ENCODE measurements around the gene GBX1.

GBX1 gene

GRCh38 chr7:151144387-151144786 lies 23.1 kb downstream of the GBX1 start:
- DNase-seq = peak in 3 of 42 donors; percentile 15 to 38 (median 28)
- intact Hi-C loops (cut with DNase I) = no loop called here

GRCh38 chr7:151143261-151144015 lies 24.1 kb downstream of the GBX1 start:
- DNase-seq = peak in 11 of 42 donors; percentile 9 to 69 (median 44)
- intact Hi-C loops (cut with DNase I) = no loop called here

GRCh38 chr7:151142686-151143040 lies 24.8 kb downstream of the GBX1 start:
- intact Hi-C loops (cut with DNase I) = no loop called here
- DNase-seq = peak; percentile 58 to 93 (median 83)

- peak in 10 of 42 donors; percentile 8 to 50 (median 24) for DNase-seq
- intact Hi-C loops (cut with DNase I) = no loop called here
Observed at GRCh38 chr7:151141855-151142685, 25.4 kb downstream of the GBX1 start.

GRCh38 chr7:151141311-151141854 lies 26.1 kb downstream of the GBX1 start:
- peak in 26 of 42 donors; percentile 35 to 81 (median 55) for DNase-seq
- intact Hi-C loops (cut with DNase I) = no loop called here

GRCh38 chr7:151140826-151141225 lies 26.7 kb downstream of the GBX1 start:
- peak in 12 of 42 donors; percentile 4 to 34 (median 14) for DNase-seq
- intact Hi-C loops (cut with DNase I) = no loop called here

GRCh38 chr7:151139791-151140190 lies 27.7 kb downstream of the GBX1 start:
- intact Hi-C loops (cut with DNase I) = no loop called here
- DNase-seq = peak in 9 of 42 donors; percentile 1 to 32 (median 11)

GRCh38 chr7:151139071-151139790 lies 28.3 kb downstream of the GBX1 start:
- intact Hi-C loops (cut with DNase I) = no loop called here
- DNase-seq = peak in 16 of 42 donors; percentile 5 to 42 (median 18)

- peak in 17 of 42 donors; percentile 1 to 38 (median 15) for DNase-seq
- intact Hi-C loops (cut with DNase I) = no loop called here
Observed at GRCh38 chr7:151138153-151138851, 29.2 kb downstream of the GBX1 start.

- DNase-seq = peak in 12 of 42 donors; percentile 1 to 32 (median 6)
- intact Hi-C loops (cut with DNase I) = no loop called here
Observed at GRCh38 chr7:151137791-151138152, 29.7 kb downstream of the GBX1 start.

- DNase-seq = peak in 14 of 42 donors; percentile 1 to 33 (median 8)
- intact Hi-C loops (cut with DNase I) = no loop called here
Observed at GRCh38 chr7:151137076-151137675, 30.3 kb downstream of the GBX1 start.

- intact Hi-C loops (cut with DNase I) = no loop called here
- peak in 9 of 42 donors; percentile 1 to 17 (median 11) for DNase-seq
Observed at GRCh38 chr7:151135866-151136843, 31.3 kb downstream of the GBX1 start.

- intact Hi-C loops (cut with DNase I) = no loop called here
- DNase-seq = peak in 2 of 42 donors; percentile 9 to 17
Observed at GRCh38 chr7:151135525-151135845, 32.0 kb downstream of the GBX1 start.

GRCh38 chr7:151134743-151135524 lies 32.6 kb downstream of the GBX1 start:
- DNase-seq = peak in 4 of 42 donors; percentile 2 to 17 (median 9)
- intact Hi-C loops (cut with DNase I) = no loop called here

- intact Hi-C loops (cut with DNase I) = no loop called here
- peak in 3 of 42 donors; percentile 2 to 11 (median 7) for DNase-seq
Observed at GRCh38 chr7:151133986-151134742, 33.3 kb downstream of the GBX1 start.
